Activated T-helper 1 cell treated with anti-CD3 and anti-CD28 coated beads, Interleukin-12 subunit alpha, Interleukin-12 subunit beta, Interleukin-2, Interleukin-4 antibody, amounts not matched to agents 30 ng/mL and 10 ng/mL and 1 ng/mL, durations not matched to agents 14 hours and 24 hours and 36 hours (primary cell): ENCODE measurements around the gene SDK2. TPM values are rescaled to one million over a fixed set of nuclear protein-coding genes. Genes with fewer than 3 reads are reported as not detected.
"Not testable (repeated sequence)": the region's sequence is repeated elsewhere in the genome, so short reads cannot be mapped to it uniquely, and the experiment has no call there.

Experiments used
- DNase-seq: peaks from one replicate; pipeline ENCODE4 v3.0.0; 2021; ENCODE audit warnings: low spot score
- H3K27ac Mint-ChIP-seq: one replicate; pipeline ENCODE4 v1.8.0; 2021; ENCODE audit warnings: mild to moderate bottlenecking, mixed read lengths
- H3K27me3 Mint-ChIP-seq: one replicate; pipeline ENCODE4 v1.8.0; 2022; ENCODE audit warnings: mild to moderate bottlenecking, moderate library complexity, mixed read lengths; ENCODE audit not compliant: insufficient read depth
- H3K36me3 Mint-ChIP-seq: one replicate; pipeline ENCODE4 v1.8.0; 2021; ENCODE audit warnings: low read depth, mixed read lengths
- H3K4me1 Mint-ChIP-seq: one replicate; pipeline ENCODE4 v1.8.0; 2021; ENCODE audit warnings: low read depth, mixed read lengths
- H3K4me3 Mint-ChIP-seq: one replicate; pipeline ENCODE4 v1.8.0; 2021; ENCODE audit warnings: mild to moderate bottlenecking, moderate library complexity, mixed read lengths
- H3K9me3 Mint-ChIP-seq: one replicate; pipeline ENCODE4 v1.8.0; 2021; ENCODE audit warnings: mixed read lengths
- intact Hi-C: fragments of 100-400 bp; cut with micrococcal nuclease; formaldehyde crosslinking; loops from one replicate; pipeline ENCODE4 v1.15.1; 2024
- total RNA-seq: library from RNA; stranded (reverse); gene quantifications from 2 replicates; pipeline ENCODE4 v1.2.3, GENCODE V29; 2022

The SDK2 gene
- total RNA-seq, 1 donor from 2014 or later: 0.44 TPM

DNA sequence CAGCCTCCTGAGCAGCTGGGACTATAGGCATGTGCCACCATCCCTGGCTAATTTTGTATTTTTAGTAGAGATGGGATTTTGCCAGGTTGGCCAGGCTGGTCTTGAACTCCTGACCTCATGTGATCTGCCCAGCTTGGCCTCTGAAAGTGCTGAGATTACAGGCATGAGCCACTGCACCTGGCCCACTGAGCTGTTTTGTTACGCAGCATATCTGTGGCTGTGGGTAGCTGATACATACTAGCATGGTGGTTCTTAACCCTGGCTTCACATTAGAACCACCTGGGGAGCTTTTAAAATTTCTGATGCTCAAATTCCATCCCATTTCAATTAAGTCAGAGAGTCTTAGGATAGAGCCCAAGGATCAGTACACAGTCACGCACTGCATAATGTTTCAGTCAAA lies 190.8 kb downstream of the SDK2 start:
- intact Hi-C loops, H3K36me3 Mint-ChIP-seq, H3K4me3 Mint-ChIP-seq, H3K27me3 Mint-ChIP-seq, H3K9me3 Mint-ChIP-seq, H3K27ac Mint-ChIP-seq, H3K4me1 Mint-ChIP-seq, DNase-seq: not testable (repeated sequence)

DNA sequence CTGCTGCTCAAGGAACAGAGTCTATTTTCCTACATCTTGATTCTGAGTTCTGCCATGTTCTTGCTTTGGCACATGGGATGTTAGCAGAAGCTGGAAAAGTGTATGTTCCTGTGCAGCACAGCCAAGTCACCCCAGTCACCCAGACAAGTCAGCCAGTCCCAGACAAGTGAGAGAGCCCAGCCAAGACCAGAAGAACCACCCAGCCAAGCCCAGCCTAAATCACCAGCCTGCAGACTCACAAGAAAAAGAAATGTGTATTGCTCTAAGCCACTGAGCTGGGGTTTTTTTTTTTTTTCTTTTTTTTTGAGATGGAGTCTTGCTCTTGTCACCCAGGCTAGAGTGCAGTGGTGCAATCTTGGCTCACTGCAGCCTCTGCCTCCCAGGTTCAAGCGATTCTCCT lies 191.2 kb downstream of the SDK2 start:
- Mint-ChIP-seq H3K27ac (no peak overlapping the region), H3K9me3 (peaks cover 7% of the 10 kb centered on the region), H3K4me1 (no peaks in the 10 kb centered on the region), H3K36me3 (peaks cover 2% of the 10 kb centered on the region), H3K4me3 (no peak overlapping the region), H3K27me3 (peaks cover 1% of the 10 kb centered on the region)
- intact Hi-C loops: no loop called here
- no peak for DNase-seq

DNA sequence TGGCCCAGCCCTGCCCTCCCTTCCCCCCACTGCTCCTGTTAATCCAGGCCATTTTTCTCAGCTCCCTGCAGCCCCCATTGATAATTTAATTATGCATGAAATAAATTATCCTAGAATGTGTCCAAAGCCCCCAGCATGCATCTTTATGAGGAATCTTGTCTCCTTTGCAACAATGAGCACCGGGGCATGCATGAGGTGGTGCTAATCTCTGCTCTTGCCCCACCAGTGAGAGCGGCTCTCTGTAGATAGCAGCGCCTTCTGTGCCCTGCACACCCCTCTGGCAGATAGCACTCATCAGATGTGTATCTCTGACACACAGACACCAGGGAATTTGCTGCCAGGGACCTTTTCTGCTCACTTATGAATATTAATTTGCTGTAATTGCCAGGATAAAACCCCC lies 192.2 kb downstream of the SDK2 start:
- H3K4me1 Mint-ChIP-seq: no peaks in the 10 kb centered on the region
- intact Hi-C loops: no loop called here
- H3K36me3 Mint-ChIP-seq: peaks cover 2% of the 10 kb centered on the region
- DNase-seq: no peak
- peaks cover 1% of the 10 kb centered on the region for H3K27me3 Mint-ChIP-seq
- H3K9me3 Mint-ChIP-seq: peaks cover 7% of the 10 kb centered on the region
- no peak overlapping the region for H3K4me3 Mint-ChIP-seq
- no peak overlapping the region for H3K27ac Mint-ChIP-seq

DNA sequence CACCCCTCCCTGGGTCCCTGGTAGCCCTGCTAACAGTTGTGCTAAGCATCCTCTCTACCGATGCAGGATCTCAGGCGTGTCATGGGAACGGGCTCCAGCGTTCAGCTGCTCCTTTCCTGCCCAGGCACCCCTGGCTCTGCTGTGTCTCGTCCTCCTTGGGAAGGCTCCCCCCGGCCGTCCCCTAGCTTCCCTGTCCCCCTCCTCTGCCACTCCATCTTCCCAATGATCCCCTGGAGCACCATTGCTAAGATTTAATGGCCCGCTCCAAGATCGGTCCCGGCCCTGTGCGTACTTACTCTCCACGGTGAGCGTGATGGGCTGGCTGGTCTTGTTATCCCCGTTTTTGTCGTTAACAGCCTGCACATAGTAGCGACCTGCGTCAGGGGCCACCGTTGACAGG lies 196.9 kb downstream of the SDK2 start:
- H3K9me3 Mint-ChIP-seq: no peaks in the 10 kb centered on the region
- DNase-seq: no peak
- intact Hi-C loops: no loop called here
- H3K4me1 Mint-ChIP-seq: no peaks in the 10 kb centered on the region
- no peaks in the 10 kb centered on the region for H3K27me3 Mint-ChIP-seq
- H3K36me3 Mint-ChIP-seq: no peaks in the 10 kb centered on the region
- H3K4me3 Mint-ChIP-seq: no peak overlapping the region
- no peak overlapping the region for H3K27ac Mint-ChIP-seq

DNA sequence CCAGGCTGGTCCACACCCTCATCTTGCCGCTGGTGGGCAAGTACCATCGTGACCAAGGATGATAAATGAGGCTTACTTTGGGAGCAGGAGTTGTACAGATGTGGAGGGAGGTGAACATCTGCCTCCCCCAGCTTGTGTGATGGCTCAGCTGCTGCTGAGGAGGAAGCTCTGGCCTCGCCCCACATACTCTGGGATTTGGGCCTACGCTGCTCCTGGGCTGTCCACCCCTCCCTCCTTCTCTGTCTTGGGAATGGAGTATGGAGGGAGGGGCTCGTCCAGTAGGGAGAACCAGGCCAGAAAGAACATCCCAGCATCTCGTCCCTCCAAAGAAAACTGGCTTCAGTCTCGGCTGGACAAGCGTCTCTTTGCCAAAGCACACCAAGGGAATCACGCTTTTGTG lies 197.6 kb downstream of the SDK2 start:
- H3K27me3 Mint-ChIP-seq: no peaks in the 10 kb centered on the region
- intact Hi-C loops: no loop called here
- DNase-seq: no peak
- no peak overlapping the region for H3K4me3 Mint-ChIP-seq
- H3K36me3 Mint-ChIP-seq: no peaks in the 10 kb centered on the region
- no peak overlapping the region for H3K27ac Mint-ChIP-seq
- H3K4me1 Mint-ChIP-seq: no peaks in the 10 kb centered on the region
- H3K9me3 Mint-ChIP-seq: no peaks in the 10 kb centered on the region

DNA sequence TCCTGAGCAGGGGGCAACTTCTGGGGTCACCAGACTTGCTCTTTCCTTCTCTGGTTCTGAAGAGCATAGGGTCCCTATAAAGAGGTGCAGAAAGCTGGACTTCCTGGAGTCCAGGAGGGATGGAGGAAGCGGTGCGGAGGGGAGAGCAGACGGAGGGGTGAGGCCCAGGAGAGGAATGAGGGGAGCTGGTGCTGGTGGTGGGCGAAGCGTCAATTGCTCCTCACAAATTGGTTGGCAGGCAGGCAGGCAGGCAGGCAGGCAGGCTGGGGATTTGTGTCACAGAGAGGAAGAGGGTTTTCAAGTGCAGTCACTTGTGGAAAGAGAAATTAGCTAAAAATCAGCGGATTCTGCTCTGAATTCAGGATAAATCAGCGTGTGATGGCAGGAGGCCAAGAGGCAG lies 198.8 kb downstream of the SDK2 start:
- no peak overlapping the region for H3K27ac Mint-ChIP-seq
- no peaks in the 10 kb centered on the region for H3K27me3 Mint-ChIP-seq
- no peaks in the 10 kb centered on the region for H3K9me3 Mint-ChIP-seq
- no peaks in the 10 kb centered on the region for H3K36me3 Mint-ChIP-seq
- H3K4me3 Mint-ChIP-seq: no peak overlapping the region
- intact Hi-C loops: no loop called here
- H3K4me1 Mint-ChIP-seq: no peaks in the 10 kb centered on the region
- no peak for DNase-seq

DNA sequence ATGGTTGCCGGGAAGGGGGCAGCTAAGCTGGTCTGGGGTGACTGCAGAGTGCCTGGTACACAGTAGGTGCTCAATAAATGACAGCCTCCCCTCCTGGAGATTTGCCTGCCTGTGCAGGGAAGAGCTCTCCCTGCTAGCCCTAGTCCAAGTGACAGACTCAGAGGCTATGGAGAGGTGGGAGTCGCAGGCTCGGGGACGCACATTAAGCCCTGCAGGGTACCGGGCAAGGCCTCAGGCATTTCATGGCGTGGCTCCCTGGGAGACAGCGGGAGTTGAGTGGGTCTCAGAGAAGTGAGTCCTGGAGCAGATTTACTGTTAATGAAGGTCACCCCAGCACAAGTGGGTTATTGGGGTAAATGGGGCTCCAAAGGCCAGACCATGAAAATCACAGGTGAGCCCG lies 200.2 kb downstream of the SDK2 start:
- no peaks in the 10 kb centered on the region for H3K27me3 Mint-ChIP-seq
- H3K27ac Mint-ChIP-seq: no peak overlapping the region
- H3K4me3 Mint-ChIP-seq: no peak overlapping the region
- no peaks in the 10 kb centered on the region for H3K4me1 Mint-ChIP-seq
- H3K9me3 Mint-ChIP-seq: no peaks in the 10 kb centered on the region
- H3K36me3 Mint-ChIP-seq: no peaks in the 10 kb centered on the region
- intact Hi-C loops: no loop called here
- DNase-seq: no peak

DNA sequence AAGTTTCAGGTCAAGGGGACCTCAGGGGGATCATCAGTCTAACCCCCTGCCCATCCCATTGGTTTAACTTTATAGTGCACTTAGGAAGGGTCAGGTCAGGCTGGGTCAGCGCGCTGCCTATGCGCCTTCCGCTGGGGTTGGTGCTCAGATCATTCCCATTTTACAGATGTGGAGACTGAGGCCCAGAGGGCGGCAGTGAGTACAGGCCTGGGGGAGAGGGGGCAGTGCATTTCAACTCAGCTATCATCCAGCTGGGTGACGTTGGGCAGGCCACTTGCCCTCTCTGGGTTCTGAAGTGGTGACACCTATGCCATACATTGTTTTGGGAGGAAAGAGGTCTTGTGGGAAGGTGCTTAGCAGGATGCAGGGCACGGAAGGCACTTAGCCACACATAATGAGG lies 204.6 kb downstream of the SDK2 start:
- DNase-seq: no peak
- H3K4me3 Mint-ChIP-seq: no peak overlapping the region
- no peaks in the 10 kb centered on the region for H3K9me3 Mint-ChIP-seq
- H3K27me3 Mint-ChIP-seq: no peaks in the 10 kb centered on the region
- intact Hi-C loops: no loop called here
- H3K4me1 Mint-ChIP-seq: no peaks in the 10 kb centered on the region
- no peaks in the 10 kb centered on the region for H3K36me3 Mint-ChIP-seq
- no peak overlapping the region for H3K27ac Mint-ChIP-seq

DNA sequence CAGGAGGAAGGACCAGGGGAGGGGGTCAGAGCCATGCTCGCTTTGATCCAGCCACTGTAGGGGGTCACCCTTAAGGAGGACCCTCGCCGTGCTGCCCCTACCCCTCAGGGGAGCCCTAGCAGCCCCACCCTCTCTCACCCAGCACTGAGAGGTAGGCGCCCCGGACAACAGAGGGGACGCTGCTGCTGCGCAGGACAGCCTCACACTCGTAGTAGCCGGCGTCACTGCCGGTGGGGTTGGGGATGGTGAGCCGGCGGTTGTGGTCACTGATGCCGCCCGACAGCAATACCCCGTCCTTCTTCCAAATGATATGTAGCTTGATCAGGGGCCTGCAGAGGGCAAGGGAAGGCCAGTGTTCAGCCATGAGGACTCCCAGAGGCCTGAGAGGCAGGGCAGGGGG lies 206.4 kb downstream of the SDK2 start:
- DNase-seq: no peak
- Mint-ChIP-seq H3K4me3 (no peak overlapping the region), H3K27ac (no peak overlapping the region), H3K4me1 (no peaks in the 10 kb centered on the region), H3K36me3 (no peaks in the 10 kb centered on the region), H3K9me3 (no peaks in the 10 kb centered on the region), H3K27me3 (no peaks in the 10 kb centered on the region)
- intact Hi-C loops: no loop called here

DNA sequence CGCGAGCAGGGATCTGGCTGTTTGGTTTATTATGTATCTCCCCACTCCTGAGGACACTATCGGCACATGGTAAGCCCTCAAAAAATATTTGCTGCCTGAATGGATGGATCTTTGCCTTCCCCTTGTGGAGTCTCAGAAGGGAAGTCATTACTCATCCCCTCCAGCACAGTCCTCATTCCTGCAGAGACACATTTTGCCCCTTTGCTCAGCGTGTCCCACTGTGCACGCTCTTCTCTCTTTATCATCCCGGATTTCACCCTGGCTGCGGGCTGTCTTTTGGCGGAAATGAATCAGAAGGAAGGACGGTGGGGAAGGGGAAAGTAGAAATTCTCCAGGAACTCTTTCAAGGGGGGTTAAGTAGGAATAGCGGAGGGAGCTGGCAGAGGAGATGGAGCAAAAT lies 207.3 kb downstream of the SDK2 start:
- H3K36me3 Mint-ChIP-seq: no peaks in the 10 kb centered on the region
- no peaks in the 10 kb centered on the region for H3K4me1 Mint-ChIP-seq
- intact Hi-C loops: no loop called here
- DNase-seq: no peak
- no peak overlapping the region for H3K27ac Mint-ChIP-seq
- H3K9me3 Mint-ChIP-seq: no peaks in the 10 kb centered on the region
- H3K4me3 Mint-ChIP-seq: no peak overlapping the region
- no peaks in the 10 kb centered on the region for H3K27me3 Mint-ChIP-seq

DNA sequence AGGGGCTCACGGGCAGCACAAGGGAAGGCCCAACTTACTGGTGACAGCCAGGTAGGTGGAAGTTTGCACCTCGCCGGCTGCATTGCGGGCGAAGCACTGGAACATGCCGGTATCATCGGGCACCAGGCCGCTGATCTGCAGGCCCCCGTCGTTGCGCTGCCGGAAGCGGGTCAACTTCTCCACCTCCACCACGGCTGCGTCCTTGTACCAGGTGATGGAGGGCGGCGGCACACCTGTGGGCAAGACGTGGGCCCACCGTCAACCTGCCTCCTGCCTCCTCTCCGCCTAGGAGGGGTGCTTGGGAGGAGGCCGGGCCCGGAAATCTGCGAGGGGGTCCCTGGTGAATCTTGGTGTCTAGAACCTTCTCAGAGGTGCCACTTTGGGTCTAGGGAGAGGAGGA lies 208.8 kb downstream of the SDK2 start:
- H3K9me3 Mint-ChIP-seq: no peaks in the 10 kb centered on the region
- no peak for DNase-seq
- intact Hi-C loops: no loop called here
- H3K36me3 Mint-ChIP-seq: no peaks in the 10 kb centered on the region
- no peak overlapping the region for H3K27ac Mint-ChIP-seq
- no peaks in the 10 kb centered on the region for H3K27me3 Mint-ChIP-seq
- H3K4me3 Mint-ChIP-seq: no peak overlapping the region
- H3K4me1 Mint-ChIP-seq: peaks cover 9% of the 10 kb centered on the region

DNA sequence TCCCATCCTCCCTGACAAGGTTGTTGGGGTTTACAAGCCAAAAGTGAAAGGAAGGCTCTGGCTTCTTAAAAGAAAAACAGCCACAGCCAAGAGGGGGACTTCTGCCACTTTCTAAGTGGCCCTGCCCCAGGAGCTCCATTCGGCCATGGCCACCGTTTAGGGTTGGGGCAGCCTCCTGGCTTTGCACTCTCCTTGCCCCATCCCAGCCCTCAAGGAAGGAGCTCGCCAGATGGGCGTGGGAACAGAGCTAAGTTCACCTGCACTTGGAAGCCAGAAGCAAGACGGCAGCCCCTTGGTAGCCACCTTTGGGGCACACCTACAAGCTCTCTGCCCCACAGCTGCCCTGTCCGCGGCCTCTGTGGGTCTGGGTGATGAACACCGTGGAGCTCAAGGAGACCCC lies 210.1 kb downstream of the SDK2 start:
- Mint-ChIP-seq H3K4me1 (peaks cover 16% of the 10 kb centered on the region), H3K9me3 (no peaks in the 10 kb centered on the region), H3K27me3 (peaks cover 3% of the 10 kb centered on the region), H3K4me3 (no peak overlapping the region), H3K27ac (no peak overlapping the region), H3K36me3 (no peaks in the 10 kb centered on the region)
- DNase-seq: no peak
- intact Hi-C loops: no loop called here

DNA sequence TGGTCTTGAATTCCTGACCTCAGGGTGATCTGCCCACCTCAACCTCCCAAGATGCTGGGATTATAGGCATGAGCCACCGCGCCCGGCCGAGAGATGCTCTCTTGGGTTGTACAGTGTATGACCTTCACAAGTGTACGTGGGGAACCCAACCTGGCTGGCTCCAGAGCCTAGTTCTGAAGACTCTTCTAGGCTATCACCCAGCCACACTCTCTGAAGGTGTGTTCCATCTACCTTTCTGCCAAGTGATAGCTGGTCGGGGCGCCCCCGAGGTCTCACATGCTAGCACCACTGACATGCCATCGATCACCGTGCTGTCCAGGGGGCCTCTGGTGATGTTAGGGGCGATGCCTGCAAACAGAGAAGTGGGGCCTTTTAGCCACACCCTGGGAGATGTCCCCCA lies 210.7 kb downstream of the SDK2 start:
- Mint-ChIP-seq H3K4me3 (no peak overlapping the region), H3K9me3 (no peaks in the 10 kb centered on the region), H3K4me1 (peaks cover 16% of the 10 kb centered on the region), H3K27me3 (peaks cover 3% of the 10 kb centered on the region), H3K36me3 (no peaks in the 10 kb centered on the region), H3K27ac (no peak overlapping the region)
- intact Hi-C loops: no loop called here
- DNase-seq: no peak

DNA sequence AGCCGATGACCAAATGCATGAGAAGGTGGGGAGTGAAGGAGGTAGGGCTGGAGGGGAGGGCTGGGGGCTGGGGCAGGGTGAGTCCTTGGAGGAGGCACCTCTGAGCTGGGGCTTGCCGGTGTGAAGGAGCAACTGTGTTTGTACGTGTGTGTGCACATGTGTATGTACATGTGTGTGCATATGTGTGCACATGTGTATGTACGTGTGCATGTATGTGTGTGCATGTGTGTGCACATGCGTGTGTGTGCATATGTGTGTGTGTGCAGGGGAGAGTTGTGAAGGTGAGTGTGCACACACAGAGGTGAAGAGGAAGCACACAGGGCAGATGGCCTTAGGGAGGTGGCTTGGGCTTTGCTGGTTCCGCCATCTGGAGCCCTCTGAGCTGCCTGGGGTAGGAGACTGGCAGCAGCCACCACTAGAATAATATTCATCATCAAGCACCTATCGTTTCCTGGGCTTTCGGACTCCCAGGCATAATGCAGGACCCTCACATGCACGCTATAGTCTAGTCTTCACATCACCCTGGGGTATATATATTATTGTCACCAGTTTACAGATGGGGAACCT lies 211.5 kb downstream of the SDK2 start:
- H3K27me3 Mint-ChIP-seq: peaks cover 3% of the 10 kb centered on the region
- intact Hi-C loops: no loop called here
- H3K4me1 Mint-ChIP-seq: peaks cover 16% of the 10 kb centered on the region
- H3K9me3 Mint-ChIP-seq: no peaks in the 10 kb centered on the region
- DNase-seq: no peak
- no peak overlapping the region for H3K4me3 Mint-ChIP-seq
- no peak overlapping the region for H3K27ac Mint-ChIP-seq
- no peaks in the 10 kb centered on the region for H3K36me3 Mint-ChIP-seq
